ENCODE measurements around the gene ZFPL1.

Gene ZFPL1

DNA sequence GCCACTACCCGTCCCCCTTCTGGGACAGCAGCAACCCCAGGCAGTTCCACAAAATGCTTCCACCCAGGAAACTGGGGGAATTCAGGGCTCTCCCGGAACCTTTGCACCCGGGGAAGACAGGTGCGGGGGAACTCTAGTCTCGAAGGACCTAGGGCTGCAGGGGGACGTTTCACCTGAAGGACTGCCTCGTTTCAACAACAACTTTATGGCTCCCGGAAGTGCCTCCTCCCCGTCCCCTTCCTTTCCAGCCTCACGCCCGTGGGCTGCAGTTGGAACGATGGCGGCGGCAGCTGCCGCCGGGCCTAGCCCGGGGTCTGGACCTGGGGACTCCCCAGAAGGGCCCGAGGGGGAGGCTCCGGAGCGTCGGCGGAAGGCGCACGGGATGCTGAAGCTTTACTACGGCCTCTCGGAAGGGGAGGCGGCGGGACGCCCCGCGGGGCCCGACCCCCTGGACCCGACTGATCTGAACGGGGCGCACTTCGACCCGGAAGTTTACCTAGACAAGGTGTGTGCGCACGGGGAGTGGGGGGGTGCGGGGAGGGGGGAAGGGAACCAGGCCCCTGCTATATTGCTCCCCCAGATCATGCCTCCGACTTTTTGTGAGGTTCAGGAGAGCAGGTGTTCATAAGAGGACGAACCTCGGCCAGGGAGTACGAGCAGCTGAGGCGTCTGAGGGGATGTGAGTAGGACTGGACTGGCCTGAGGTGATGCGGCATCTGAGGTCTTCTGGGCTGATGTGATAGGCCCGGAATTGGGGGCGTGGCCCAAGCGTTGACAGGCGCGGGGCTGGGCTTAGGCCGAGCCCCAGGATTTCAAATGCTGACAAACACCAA lies 12.2 kb downstream of the ZFPL1 start, which contains the start of gene VPS51:
TSS of gene VPS51 (plus strand) at position 241 of the 833 bp plus-strand sequence. CDS start at position 278, 37 bp downstream.
- peak; percentile 92 for DNase-seq

DNA sequence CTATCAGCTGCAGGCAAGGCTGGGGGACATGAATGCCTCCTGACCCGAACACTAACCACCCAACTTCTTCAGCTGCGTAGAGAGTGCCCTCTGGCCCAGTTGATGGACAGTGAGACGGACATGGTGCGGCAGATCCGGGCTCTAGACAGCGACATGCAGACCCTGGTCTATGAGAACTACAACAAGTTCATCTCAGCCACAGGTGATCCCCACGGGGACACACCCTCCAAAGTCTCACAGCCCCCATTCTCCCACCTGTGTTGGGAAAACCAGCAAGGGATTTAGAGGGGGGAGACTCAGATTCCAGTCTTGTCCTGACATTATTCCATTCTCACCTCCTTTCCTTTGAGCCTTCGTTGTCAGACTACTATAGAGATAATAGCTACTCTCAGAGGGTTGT lies 12.9 kb downstream of the ZFPL1 start:
- no peak for DNase-seq

DNA sequence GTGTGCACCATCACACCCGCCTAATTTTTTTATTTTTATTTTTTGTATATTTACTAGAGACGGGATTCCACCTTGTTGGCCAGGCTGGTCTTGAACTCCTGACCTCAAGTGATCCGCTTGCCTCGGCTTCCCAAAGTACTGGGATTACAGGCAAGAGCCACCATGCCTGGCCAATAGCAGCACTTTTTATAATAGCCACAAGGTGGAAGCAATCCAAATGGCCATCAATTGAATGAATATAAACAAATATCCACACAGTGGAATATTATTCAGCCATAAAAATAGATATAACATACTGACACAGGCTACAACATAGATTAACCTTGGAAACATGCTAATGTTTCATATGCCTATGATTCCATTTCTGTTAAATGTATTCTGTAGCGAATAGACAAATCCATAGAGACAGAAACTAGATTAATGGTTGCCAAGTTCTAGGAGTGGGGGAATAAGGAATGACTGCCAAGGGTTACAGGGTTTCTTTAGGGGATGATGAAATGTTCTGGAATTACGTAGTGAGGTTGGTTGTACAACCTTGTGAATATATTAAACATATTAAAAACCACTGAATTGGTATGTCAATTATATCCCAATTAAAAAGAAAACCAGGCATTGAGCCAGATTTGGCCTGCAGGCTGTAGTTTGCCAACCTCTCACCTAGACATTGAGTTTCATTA lies 16.8 kb downstream of the ZFPL1 start:
- DNase-seq, result no peak

DNA sequence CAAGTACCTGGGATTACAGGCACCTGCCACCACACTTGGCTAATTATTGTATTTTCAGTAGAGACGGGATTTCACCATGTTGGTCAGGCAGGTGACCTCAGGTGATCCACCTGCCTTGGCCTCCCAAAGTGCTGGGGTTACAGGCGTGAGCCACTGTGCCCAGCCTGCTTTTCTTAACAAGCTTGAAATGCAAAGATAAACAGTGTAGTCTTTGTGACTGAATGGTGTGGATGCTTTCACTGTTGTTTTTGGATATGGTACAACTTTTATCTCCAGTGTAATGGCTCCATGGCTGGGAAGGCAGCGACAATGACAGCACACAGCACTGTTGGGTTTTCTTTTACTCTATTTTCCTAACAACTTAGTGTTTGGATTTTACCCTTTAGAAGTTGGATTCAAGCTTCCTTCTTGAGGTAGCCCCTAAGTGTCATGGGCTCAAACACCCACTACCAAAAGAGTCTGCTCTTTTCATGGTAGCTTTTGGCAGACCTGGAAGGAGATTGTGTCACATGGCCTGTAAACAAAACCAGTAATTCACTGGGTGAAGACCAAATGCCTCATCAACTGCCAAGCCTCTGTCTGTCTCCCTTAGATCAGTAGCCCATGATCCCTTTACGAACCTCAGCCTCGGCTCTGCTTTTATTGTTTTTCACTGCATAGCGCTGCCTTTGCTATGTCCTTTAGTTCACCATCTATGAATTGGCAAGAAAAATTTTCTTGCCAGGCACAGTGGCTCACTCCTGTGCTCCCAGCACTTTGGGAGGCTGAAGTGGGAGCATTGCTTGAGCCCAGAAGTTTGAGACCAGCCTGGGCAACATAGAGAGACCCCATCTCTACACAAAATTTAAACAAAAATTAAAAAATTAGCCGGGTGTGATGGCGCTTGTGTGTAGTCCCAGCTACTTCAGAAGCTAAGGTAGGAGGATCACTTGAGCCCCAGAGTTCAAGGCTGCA lies 18.4 kb downstream of the ZFPL1 start:
- no peak for DNase-seq

DNA sequence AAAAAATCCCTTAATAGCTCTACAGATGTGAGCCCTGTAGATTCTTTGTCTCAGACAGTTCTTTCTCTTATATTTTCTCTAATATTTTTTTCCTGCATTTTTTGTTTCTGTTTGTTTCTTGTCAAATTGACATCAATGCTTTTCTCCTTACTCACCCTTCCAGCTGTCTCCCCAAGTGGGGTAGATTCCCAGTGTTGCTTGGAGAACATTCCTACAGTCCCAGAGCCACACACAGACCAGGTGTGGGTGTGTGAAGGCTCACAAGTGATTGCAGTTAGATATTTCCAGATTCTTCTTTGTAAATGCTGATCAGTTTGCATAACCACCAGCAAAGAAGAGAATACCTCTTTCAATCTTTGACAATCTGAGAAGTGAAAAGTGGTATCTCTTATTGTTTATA lies 19.5 kb downstream of the ZFPL1 start:
- DNase-seq, result no peak

DNA sequence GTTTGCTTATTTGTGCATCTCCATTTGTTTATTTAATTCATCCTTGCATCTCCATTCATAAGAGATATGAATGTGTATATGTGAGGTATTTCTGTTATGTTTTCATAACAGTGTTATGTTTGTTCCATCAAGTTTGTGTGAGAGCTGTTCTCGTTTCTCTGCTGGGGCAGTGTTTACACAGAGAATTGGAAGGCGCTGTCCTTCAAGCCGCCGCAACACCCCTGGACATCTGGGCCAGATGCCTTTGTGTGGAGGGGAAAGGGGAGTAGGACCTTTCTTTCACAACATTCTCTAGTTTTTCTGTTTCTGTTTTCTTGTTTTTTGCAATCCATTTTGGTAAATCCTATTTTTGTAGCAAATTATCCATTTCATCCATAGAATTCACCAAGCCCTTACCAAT lies 20.6 kb downstream of the ZFPL1 start:
- DNase-seq, result no peak

DNA sequence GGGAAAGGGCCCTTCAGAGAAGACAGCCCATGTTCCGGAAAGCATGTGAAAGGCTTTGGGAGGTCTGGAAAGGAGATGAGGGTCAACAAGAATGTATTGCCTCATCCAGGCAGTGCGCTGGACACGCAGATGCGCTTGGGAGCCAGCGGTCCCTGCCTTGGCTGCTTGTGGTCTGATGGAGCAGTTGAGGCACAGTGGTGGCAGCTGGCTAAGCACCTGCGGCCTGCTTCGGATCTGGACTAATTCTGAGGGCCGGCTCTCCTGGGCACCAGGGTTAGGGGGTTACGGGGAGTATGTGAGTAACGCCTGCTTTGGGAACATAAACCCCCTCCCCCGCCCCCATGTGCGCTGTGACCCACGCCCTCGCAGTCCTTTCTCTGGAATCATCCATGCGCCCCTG lies 23.1 kb downstream of the ZFPL1 start:
- no peak for DNase-seq

DNA sequence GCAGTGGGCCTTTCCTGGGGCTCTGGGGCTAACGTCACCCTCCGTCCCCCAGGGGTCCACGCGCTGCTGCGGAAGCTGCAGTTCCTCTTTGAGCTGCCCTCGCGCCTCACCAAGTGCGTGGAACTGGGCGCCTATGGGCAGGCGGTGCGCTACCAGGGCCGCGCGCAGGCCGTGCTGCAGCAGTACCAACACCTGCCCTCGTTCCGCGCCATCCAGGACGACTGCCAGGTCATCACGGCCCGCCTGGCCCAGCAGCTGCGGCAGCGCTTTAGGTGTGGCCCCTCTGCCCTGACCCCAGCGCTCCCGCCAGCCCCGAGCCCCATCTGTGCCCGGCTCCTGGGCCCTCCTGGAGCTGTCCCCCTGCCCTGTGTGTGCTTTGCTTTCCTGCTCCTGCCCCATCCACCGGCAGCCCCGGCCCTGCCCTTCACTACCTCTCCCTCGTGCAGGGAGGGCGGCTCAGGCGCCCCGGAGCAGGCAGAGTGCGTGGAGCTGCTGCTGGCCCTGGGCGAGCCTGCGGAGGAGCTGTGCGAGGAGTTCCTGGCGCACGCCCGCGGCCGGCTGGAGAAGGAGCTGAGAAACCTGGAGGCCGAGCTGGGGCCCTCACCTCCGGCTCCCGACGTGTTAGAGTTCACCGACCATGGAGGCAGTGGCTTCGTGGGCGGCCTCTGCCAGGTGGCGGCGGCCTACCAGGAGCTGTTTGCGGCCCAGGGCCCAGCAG lies 23.9 kb downstream of the ZFPL1 start:
- DNase-seq, result no peak

DNA sequence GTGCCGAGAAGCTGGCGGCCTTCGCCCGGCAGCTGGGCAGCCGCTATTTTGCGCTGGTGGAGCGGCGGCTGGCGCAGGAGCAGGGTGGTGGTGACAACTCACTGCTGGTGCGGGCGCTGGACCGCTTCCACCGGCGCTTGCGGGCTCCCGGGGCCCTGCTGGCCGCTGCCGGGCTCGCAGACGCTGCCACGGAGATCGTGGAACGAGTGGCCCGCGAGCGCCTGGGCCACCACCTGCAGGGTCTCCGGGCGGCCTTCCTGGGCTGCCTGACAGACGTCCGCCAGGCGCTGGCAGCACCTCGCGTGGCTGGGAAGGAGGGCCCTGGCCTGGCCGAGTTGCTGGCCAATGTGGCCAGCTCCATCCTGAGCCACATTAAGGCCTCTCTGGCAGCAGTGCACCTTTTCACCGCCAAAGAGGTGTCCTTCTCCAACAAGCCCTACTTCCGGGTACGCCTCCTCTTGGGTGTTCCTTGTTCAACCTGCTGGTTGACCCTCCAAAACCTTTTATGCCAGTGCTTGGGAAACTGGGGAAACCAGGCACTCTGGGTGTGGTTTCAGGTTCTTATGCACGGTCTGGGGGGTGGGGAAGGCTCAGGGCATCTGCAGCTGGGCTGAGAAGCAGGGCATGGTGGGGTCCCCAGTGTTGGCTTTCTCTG lies 24.6 kb downstream of the ZFPL1 start:
- DNase-seq, result no peak

DNA sequence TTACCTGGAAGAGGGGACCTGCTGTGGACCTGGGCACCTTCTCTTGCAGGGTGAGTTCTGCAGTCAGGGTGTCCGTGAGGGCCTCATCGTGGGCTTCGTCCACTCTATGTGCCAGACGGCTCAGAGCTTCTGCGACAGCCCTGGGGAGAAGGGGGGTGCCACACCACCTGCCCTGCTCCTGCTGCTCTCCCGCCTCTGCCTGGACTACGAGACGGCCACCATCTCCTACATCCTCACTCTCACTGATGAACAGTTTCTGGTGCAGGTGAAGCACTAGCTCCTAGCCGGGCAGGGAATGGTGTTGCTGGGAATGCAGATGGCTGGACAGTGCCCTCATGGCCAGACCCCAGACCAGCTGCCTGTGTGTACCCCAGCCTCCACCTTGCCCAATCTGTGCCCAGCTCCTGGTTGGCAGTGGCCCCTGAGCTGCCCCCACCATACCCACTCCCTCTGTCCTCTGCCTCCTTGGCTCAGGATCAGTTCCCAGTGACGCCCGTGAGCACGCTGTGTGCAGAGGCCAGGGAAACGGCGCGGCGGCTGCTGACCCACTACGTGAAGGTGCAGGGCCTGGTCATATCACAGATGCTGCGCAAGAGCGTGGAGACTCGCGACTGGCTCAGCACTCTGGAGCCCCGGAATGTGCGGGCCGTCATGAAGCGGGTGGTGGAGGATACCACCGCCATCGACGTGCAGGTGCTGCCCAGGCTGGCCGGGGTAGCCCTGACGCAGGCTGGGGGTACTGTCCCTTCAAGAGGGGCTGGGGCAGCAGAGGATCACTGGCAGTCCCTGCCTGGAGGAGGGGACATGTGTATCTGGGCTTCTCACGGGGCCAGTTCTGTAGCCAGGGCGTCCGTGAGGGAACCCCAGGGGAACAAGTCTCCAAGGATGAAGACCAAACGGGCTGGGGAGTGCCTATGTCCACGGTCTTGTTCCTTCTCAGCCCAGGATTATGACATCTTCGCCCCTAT lies 25.5 kb downstream of the ZFPL1 start:
- no peak for DNase-seq

DNA sequence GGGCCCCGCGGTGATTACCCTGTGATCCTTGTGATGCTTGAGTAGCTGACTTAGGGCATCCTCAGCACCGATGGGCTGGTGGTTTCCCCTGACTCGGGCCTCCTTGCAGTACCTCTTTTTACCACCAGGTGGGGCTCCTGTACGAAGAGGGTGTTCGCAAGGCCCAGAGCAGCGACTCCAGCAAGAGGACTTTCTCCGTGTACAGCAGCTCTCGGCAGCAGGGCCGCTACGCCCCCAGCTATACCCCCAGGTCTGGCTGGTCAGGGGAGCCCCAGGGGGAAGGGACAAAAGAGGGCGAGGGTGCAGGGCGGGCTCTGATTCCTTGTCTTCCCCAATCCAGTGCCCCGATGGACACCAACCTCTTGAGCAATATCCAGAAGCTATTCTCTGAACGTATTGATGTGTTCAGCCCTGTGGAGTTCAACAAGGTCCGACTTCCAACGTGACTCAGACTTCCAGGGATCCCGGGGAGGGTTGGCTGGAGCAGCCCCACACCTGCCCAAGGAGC lies 26.4 kb downstream of the ZFPL1 start:
- DNase-seq, result peak; percentile 74

DNA sequence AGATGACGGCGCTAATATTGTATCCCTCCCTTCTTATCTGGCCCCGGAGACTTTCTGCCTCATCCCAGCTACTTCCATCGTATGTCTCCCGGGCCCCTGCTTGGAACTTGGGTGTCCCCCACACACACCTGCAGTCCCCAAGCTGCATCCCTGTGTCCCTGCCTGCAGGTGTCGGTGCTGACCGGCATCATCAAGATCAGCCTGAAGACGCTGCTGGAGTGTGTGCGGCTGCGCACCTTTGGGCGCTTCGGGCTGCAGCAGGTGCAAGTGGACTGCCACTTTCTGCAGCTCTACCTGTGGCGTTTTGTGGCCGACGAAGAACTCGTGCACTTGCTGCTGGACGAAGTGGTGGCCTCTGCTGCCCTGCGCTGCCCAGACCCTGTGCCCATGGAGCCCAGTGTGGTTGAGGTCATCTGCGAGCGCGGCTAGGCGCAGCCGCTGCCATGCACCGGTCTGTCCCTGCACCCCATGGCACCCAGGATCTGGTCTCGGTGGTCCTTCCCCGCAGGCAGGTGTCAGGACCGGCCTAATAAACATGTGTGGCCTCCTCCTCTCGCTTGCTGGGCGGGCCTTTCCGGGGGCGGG lies 27.2 kb downstream of the ZFPL1 start:
- no peak for DNase-seq

DNA sequence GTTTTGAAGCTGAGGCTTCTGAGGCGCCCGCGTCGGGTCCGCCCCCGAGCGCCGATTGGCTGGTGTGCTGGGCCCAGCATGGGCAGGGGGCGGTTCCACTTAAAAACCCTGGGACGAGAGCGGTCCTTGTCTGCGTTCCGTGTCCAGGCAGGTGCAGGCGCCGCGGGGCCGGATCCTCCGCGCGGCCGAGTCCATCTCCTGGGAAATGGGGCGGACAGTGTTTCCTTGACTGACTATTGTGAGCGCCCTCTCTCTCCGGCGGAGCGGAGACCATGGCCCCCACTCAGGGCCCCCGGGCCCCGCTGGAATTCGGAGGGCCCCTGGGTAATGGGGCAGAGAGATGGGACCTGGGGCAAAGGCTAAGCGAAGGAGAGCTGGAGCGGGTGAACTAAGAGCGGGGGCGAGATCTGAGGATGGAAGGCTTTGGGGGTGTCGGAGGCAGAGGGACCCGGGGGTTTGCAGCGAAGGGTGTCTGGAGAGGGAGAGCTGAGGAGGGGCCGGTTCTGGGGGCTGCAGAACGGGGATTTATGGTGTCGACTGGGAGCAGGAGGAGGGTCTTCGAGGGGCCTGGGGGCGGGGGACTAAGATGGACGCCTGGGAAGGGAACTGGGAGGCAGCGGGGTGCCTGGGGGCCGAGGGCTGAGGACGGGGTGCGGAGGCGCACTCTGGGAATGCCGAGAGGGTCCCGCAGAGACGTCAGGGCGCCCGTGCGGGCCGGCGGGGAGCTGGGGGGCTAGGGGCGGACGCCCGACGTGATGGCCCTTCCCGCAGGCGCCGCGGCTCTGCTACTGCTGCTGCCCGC lies 27.9 kb downstream of the ZFPL1 start, which contains the start of gene TM7SF2:
TSS of gene TM7SF2 (plus strand) at position 129 of the 802 bp plus-strand sequence. CDS start at position 273, 144 bp downstream.
- DNase-seq, result peak; percentile 86

DNA sequence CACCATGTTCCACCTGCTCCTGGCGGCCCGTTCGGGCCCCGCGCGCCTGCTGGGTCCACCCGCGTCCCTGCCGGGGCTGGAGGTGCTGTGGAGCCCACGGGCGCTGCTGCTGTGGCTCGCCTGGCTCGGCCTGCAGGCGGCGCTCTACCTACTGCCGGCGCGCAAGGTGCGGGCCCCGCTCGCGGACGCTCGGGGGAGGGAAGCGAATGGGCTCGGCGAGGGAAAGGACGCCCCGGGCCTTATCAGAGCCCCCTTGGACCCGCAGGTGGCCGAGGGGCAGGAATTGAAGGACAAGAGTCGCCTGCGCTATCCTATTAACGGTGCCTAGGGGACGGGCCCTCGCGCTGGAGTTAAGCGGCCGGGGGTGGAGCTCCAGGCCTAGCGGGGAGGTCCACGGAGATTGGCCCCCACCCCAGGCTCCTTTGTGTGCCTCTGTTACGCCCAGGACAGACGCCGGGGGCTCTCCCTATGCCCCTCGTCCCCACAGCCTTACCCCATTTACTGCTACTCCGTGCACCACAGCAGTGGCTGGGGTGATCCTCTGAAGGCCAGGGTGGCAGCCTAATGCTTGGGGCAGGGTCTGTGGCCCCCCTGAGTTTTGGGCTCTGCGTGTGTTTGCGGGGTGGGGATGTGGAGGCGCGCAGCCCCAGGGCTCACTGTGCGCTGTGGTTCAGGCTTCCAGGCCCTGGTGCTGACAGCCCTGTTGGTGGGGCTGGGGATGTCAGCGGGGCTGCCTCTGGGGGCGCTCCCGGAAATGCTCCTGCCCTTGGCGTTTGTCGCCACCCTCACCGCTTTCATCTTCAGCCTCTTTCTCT lies 28.7 kb downstream of the ZFPL1 start:
- DNase-seq, result peak; percentile 20

DNA sequence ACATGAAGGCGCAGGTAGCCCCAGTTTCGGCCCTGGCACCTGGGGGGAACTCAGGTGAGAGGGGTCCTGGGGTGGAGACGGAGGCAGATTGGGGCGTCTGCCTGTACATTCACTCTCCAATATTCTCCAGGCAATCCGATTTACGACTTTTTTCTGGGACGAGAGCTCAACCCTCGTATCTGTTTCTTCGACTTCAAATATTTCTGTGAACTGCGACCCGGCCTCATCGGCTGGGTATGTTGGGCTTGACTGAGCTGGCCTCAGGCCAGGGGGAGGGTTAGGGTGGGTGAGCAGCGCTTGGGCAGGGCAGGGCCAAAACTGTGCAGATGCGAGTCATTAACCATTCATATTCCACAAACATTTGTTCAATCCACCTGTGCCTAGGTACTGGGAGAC lies 29.3 kb downstream of the ZFPL1 start:
- DNase-seq, result peak; percentile 27

DNA sequence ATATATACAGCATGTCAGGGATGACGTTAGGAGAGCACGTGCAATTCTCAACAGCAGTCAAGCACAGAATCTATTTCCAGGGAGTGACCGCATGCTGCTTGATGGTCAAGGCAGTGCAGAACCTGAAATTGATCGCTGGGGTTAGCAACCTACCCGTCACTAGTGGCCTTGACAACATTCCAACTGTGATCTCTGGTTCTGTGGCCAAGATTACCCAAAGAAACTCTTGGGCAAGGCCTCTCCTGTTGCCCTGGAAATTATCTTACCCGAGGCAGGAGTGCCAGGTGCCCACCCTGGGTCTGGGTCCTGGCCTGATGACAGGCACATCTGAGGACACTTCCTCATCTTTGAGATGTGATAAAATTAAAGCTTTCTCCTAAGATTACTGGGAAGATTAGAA lies 29.8 kb downstream of the ZFPL1 start:
- no peak for DNase-seq

DNA sequence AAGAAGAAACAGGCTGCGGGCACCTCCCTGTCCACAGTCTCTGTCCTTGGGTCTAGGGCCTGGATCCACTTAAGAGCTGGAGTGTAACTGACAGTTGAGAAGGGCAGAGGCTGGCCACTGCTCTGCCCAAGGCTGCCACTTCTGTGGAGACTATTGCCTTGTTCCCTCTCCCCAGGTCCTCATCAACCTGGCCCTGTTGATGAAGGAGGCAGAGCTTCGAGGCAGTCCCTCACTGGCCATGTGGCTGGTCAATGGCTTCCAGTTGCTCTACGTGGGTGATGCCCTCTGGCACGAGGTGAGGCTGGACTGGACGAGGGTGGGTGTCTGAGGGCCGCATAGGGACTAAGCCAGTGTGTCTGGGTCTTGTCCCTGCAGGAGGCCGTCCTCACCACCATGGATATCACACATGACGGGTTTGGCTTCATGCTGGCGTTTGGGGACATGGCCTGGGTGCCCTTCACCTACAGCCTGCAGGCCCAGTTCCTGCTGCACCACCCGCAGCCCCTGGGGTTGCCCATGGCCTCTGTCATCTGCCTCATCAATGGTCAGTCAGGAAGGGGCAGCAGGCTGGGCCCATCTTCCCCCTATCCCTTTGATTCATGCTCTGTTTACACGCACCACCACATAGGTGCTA lies 30.6 kb downstream of the ZFPL1 start:
- no peak for DNase-seq

Measured in fibroblast of skin of scalp (primary cell).